Testis (tissue), 2 donors: ENCODE measurements around the gene STX4.

Source experiments
- CTCF ChIP-seq, 3 experiments: fragments of 450-650 bp in 2 of 3; fragments of 200-600 bp in 1 of 3; sonication (generic) in 1 of 3; IDR thresholded peaks; one replicate each; pipeline ENCODE4 v1.5.1; 2016 to 2019; ENCODE audit warnings: antibody characterized with exemption in 3 of 3, mild to moderate bottlenecking in 2 of 3, moderate library complexity in 1 of 3
- POLR2A ChIP-seq: fragments of 450-650 bp; IDR thresholded peaks from one replicate; pipeline ENCODE4 v1.6.1; 2017; ENCODE audit warnings: antibody characterized with exemption, mild to moderate bottlenecking, moderate library complexity

- TF ChIP-seq CTCF (IDR thresholded peaks at IDR 0.05) (no peak), POLR2A (no peak)
Measured at GRCh38 chr16:30995927-30996323, 37.4 kb upstream of the STX4 start.
